HG03520 (cell line): ENCODE measurements around the gene KLHL26.

Source experiments
- ATAC-seq: cut with Tn5 transposase; IDR thresholded peaks from one replicate; pipeline ENCODE4 v1.9.1; 2021; ENCODE audit warnings: mild to moderate bottlenecking, moderate library complexity; ENCODE audit not compliant: unreplicated experiment

The KLHL26 gene

DNA sequence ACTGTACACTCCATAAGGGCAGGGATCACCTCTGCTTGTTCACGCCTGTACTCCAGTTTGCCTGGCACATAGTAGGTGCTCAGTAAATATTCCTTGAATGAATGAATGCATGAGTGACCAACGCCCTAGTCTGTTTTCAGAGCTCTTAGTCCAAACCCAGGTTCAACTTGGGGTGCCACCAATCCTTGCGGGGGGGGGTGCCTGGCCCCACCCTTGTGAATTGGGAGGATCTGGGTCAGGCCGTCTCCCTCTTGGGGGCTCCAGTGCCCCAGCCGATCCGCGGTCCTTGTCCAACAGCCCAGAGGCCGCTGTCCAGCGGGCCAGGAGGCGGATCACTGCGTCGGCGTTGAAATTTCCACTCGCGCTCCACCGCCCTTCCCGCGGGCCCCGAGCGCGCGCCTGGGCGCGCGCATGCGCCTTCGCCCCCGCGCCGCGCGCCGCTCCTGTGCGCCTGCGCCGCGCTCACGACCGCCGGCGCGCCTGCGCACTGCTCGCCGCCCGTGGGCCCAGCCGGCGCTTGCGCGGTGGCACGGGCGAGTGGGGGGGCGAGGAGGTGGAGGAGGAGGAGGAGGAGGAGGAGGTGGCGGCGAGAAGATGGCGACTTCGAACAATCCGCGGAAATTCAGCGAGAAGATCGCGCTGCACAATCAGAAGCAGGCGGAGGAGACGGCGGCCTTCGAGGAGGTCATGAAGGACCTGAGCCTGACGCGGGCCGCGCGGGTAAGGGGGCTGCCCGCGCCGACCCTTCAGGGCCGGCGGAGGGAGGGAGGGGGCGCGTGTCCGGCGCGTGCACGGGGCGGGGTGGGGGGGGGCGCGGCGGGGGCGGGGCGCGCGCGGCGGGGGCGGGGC lies 46.5 kb downstream of the KLHL26 start, which contains the start of gene CRTC1:
Gene CRTC1, plus strand, starts transcription at position 572 of the 849 bp plus-strand sequence. Its CDS starts 23 bp downstream, at position 595.
- no peak for ATAC-seq

GRCh38 chr19:18683958-18684641 lies 47.3 kb downstream of the KLHL26 start:
- ATAC-seq = no peak

DNA sequence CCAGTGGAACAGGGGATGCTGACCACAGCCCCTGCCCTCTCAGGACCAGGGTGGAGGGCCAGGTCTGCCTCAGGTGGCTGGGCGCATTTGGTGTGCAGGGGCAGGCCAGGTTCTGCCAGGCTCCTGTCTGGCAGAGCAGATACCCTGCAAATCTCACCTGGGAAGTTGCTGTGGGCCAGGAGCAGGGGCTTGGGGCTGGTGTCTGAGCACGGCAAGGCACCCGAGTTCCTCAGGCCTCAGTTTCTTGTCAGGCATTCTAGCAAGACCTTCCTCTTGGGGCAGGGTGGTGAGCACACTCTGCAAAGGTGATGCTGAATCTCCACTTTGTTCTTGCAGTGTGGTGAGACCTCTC lies 47.8 kb downstream of the KLHL26 start:
- no peak for ATAC-seq

DNA sequence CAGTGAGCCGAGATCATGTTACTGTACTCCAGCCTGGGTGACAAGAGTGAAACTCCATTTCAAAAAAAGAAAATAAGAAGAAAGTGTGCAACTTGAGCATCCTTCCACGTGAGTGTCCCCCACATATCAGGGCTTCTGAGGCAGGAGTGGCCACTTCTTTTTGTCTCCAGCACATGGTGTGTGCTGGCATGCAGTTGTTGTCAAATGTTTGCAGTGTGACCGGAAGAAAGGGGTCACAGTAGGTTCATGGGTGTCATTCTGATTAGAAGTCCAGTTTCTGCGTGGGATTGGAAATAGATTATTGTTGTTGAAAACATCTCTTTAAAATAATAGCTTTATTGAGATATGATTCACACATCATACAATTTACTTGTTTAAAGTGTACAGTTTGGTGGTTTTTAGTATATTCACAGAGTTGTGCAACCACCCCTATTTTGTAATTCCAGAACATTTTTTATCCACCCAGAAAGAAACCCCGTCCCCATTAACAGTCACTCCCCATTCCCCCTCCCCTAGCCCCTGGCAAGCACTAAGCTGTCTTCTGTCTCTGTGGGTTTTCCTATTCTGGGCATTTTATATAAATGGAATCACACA lies 48.9 kb downstream of the KLHL26 start:
- ATAC-seq = no peak

GRCh38 chr19:18687740-18688465 lies 51.1 kb downstream of the KLHL26 start:
- no peak for ATAC-seq

DNA sequence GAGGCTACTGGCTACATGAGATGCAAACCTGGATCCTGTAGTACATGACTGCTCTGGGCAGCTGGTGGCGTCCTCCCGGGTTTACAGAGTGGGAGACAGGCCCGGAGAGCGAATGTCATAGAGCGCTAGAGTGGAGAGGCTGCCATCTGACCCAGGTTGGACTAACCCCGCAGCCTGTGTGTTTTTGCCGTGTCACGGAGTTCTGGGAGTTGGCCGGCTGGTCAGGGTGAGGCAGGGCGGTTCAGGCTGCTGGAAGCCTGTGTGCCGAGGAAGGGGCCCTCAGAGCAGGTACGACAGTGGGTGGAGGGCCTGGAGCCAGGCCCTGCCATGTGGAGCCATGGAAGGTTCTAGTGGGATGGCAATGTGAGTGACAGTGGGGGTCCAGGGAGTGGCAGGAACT lies 59.2 kb downstream of the KLHL26 start:
- no peak for ATAC-seq

DNA sequence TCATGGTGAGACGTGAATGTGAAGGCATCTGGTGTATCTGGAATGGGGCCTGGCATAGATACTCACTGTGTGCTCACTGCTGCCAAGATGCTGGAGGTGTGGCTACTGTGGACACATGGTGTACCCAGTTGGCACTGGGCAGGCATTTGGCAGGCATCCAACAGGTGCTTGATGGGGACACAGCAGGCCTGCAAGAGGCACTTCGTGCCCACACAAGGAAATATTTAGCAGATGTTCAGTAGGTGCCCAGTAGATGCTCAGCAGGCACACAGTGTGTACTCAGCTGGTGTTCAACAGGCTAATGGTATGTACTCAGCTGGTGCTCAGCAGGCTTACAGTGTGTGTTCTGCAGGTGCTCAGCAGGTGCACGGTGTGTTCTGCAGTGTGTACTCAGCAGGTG lies 60.9 kb downstream of the KLHL26 start:
- no peak for ATAC-seq

- no peak for ATAC-seq
Observed at GRCh38 chr19:18698321-18699167, 61.7 kb downstream of the KLHL26 start.

GRCh38 chr19:18699403-18700054 lies 62.7 kb downstream of the KLHL26 start:
- ATAC-seq = no peak

- ATAC-seq = no peak
Observed at GRCh38 chr19:18700501-18701249, 63.8 kb downstream of the KLHL26 start.

DNA sequence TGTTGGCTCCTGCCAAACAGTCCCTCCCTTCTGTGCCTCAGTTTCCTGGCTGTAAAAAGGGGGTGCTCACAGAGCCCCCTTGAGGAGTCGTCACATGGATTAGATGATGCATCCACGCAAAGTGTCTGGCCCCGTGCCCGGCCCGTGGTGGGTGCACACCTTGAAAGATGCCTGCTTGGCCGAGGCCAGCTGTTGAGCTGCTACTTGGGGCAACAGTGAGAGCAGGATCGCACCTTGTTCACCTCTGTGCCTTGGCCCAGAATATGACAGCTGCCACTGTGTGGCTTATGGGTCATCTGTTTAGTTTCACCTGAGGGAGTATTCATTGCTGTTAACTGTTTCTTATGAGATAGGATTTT lies 64.4 kb downstream of the KLHL26 start:
- ATAC-seq = no peak

DNA sequence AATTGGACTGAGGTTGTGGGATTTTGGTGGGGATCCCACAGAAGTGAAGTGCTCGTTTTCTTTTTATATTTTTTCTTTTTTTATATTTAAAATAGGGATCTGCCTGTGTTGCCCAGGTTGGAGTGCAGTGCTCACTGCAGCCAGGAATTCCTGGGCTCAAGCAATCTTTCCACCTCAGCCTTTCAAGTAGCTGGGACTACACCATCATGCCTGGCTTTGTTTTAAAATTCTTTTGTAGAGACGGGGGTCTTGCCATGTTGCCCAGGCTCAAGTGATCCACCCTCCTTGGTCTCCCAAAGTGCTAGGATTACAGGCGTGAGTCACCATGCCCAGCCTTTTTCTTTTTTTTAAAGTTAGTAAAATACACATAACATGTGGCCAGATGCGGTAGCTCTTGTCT lies 67.2 kb downstream of the KLHL26 start:
- ATAC-seq = no peak

- ATAC-seq = no peak
Observed at GRCh38 chr19:18704971-18705370, 68.1 kb downstream of the KLHL26 start.

DNA sequence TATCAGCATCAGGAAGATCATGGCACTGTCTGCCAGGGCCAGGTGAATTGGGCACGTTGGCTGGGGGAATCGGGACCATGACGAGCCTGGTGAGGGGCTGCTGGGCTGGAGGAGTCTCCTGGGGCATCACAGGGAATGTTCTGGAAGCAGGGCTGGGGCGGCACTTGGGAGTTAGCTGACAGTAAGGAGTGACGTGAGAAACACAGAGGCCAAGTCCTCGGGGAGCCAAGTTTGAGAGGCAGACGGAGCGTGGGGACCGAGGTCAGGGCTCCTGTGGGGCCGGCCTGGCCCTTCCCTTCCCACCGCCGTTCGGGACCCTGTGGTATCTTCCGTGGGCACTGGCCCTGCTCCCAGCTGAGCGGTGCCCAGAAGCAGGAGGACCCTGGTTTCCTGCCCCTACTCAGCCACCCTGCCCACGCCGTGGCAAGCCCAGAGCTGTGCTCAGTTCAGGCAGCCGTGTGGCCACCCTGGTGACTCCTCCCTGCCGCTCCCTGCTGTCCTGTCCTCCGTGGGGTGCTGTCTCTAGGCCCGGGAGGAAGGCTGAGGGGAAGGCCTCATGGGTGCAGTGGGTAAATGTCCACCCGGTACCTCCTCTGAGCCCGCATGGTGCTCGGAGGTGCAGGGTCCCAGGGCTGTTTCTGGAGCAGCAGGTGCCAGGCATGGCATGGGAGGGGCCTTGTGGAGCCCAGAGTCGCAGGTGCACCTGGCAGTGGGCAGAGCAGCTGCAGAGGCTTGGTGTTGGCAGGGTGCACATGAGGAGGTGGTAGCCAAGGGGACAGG lies 71.8 kb downstream of the KLHL26 start:
- no peak for ATAC-seq

DNA sequence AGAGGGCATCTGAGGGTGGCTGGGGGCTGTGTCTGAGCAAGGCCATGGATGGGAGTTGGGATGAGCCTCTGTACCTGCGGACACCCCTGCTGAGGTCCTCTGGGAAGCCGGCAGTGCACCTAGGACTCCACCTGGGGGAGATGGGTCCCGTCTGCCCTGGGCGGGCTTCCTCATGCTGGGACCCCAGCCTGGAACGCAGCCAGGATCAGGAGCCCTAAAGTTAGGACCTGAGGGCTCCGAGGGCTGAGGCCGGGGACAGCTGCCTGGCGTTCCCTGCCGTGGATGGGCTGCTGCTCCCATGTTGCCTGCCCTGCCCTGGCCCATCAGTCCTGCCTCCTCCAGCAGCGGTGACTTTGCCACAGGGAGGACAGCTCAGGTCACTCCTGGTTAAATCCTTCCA lies 72.7 kb downstream of the KLHL26 start:
- ATAC-seq = no peak

- ATAC-seq = no peak
Observed at GRCh38 chr19:18710186-18710585, 73.4 kb downstream of the KLHL26 start.

GRCh38 chr19:18710996-18711751 lies 74.3 kb downstream of the KLHL26 start:
- no peak for ATAC-seq

DNA sequence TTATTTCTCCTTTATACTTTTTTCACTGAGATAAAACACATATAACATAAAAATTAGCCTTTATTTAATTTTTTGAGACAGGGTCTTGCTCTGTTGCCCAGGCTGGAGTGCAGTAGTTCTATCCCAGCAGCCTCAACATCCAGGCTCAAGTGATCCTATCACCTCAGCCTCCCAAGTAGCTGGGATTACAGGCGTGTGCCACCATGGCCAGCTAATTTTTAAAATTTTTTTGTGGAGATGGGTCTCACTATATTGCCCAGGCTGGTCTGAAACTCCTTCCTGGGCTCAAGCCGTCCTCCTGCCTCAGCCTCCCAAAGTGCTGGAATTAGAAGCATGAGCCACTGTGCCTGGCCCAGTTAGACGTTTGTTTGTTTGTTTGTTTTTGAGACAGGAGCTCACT lies 75.1 kb downstream of the KLHL26 start:
- ATAC-seq = no peak
